ENCODE measurements around the gene COX6B2.

The COX6B2 gene

DNA sequence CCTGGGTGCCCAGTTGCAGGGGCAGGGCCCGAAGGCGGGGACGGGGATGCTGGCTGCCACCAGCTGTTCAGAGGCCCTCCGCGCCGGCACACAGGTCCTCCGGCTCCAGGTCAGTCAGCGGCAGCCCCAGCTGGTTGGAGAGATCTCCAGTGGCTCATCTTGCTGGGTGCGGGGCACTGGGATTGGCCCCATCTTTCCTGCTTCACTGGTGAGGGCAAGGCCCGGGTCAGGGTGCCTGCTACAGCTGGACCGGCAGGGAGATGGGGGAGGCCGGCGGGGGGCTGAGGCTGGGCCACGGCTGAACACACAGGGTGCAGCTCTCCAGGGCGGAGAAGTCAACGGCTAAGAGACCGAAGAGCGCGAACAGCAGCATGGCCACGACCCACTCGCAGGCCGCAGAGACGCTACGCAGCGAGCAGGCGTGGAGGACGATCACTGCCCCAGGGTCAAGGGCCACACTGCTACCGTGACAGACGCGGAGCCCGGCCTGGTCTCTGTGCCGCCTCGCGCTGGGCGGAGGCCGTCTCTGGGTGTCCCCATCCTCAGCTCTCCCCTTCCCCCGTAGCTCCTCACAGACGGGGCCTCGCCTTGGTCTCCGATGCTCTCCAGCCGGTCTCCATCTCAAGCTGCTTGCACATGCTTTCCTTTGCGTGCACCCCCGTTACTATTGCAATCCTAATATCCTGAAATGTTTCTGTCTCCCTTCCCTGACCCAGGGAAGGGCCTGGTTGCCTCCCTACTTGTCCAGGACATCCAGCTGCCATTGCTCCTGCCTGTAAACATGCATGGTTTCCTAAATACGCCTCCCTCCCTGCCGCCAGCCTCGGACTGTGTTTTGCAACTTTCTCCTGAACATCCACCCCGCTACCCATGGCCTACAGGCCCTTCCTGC, 41.7 kb downstream of the COX6B2 start:
- no peak for DNase-seq (ENCODE audit: low spot score)

DNA sequence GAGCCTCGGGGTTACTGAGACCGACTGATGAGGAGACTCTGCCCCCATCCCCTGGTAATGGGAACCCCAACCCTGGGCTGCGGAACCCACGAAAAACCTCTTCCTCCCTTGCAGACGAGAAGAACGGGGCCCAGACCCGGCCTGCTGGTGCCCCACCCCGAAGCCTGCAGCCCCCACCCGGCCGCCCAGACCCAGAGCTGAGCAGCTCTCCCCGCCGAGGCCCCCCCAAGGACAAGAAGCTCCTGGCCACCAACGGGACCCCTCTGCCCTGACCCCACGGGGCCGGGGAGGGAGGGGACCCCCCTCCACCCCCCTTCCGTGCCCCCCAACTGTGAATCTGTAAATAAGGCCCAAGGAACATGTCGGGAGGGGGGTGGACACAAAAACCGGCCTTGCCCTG, 42.7 kb downstream of the COX6B2 start:
- no peak for DNase-seq (ENCODE audit: low spot score)

DNA sequence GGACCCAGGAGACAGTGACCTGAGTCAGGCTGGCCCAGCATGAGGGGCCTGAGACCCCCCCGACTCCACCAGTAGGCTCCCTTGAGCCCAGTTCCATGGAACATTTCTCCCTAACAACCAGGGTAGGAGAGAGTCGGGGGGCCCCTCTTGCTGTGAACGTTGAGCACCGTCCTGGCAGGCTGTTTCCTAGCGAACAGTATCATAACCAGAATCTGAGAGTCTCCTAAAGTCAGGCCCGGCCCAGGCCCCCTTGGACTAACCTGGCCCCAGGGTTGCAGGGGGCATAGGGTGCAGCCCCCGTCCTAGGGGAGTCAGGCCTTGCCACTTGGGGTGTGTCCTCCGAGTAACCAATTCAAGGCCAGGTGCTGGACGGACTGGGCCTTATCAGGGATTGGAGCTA, 43.1 kb downstream of the COX6B2 start:
- no peak for DNase-seq (ENCODE audit: low spot score)

DNA sequence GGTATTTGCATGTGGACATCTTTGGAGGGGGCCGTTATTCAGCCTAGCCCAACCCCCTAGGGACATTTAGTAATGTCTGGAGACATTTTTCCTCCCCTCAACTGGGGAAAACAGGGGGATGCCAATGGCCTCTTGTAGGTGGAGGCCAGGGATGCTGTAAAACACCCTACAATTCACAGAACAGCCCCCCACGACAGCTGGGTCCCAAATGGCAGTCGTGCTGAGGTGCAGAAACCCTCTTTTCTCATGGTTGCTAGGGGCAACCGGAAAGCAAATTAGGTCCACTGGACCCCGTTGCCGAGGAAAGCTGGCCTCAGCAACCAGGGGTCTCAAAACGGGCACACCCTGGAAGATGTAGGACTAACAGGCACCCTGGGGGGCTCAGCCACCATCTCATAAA, 44.0 kb downstream of the COX6B2 start:
- DNase-seq (ENCODE audit: low spot score): no peak

DNA sequence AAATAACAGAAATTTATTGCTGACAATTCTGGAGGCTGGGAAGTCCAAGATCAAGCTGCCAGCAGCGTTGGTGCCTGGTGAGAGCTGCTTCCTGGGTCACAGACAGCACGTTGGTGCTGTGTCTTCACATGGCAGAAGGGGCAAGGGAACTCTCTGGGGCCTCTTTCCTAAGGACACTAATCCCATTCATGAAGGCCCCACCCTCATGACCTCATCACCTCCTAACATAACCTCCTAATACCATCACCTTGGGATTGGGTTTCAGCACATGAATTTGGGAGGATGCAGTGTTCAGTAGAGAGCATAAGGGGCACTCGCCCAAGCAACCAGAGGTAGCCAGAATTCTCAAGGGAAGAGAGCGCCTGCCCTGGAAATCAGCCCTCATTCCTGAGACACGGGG, 45.1 kb downstream of the COX6B2 start:
- DNase-seq (ENCODE audit: low spot score): no peak

DNA sequence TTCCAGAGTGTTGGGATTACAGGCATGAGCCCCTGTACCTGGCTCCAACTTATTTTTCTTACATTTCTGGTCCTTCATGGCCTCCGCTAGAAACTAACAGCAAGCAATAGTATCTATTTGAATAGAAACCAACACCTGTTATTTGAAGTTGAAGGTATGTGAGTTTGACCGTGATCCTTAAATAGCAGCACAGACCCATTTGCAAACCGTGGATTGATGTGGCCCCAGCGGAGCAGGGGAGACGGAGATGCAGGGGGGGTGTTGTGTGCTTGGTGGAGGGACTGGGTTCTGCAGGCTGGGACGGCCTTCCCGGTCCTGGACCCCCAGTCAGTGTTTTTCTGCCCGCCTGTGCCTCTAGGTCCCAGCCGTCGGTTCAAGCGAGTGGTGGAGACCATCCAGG, 46.2 kb downstream of the COX6B2 start:
- no peak for DNase-seq (ENCODE audit: low spot score)

DNA sequence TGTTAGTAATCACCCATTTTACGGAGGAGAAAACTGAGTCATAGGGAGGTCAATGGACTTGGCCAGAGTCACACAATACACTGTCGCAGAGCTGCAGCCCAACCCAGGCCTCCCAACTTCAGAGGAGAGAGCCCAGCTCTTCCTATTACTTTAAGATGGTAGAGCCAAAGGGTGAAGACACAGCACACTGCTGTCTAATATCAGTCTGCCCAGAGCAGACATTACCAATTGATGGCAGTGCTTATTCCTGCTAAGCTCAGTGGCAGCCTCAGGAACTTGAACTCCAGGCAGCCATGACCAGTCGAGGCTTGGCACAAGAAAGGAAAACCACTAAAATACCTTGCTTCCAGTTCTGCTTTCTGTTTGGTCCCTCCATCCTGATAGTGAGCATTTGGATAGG, 47.8 kb downstream of the COX6B2 start:
- no peak for DNase-seq (ENCODE audit: low spot score)

DNA sequence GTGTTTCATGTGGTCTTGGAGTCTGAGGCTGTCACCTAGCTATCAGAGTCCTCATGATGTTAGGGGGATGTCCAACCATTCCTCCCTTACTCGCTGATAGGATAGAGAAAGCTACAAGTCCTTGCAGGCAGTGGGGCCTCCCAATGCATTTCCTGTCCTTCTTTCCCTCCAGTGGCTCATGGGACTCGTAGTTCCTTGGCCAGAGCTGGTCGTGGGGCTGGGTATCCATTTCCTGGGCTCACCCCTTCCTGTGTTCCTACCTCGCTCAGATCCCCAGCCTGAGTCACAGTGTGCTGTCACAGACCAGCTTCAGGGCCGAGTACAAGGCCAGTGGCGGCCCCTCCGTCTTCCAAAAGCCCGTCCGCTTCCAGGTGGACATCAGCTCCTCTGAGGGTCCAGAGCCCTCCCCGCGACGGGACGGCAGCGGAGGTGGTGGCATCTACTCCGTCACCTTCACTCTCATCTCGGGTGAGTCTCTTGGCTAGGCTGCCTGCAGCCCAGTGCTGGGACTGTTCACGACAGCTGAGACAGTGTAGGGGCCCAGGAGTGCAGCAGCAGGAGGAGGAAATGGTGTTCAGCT, 48.4 kb downstream of the COX6B2 start:
- DNase-seq (ENCODE audit: low spot score): no peak

DNA sequence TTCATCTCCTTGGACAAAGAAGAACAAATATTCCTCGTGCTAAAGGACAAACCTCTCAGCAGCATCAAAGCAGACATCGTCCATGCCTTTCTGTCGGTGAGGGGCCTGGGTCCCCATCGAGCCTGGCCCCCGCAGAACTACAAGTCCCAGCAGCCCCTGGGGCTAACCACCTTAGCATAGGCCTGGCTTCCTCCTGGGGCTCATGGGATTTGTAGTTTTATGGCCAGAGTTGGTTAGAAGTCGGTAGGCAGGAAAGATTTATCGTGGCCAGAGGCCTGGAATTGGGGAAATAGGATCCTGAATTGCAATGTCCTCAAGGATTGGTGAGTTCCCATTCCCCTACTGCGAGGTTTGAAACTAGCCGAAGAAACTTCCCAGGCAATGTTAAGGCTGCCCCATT, 49.0 kb downstream of the COX6B2 start:
- DNase-seq (ENCODE audit: low spot score): no peak

DNA sequence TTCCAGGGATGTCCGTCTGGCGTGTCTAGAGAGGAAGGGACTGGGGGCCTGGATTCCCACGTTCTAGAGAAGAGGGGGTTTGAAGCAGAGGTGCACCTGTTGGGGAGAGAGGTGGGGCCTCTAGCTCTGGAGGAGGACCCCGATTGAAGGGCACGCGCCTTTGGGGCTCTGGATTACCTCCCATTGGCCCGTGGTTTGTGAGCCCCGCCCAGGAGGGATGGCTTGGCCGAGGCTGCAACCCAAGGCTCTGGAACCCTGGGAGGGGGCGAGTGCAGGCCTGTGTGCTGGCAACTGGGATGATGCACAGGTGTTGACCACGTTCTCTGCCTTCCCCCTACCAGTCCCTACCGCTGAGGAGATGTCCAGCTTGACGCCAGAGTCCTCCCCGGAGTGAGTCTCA, 49.5 kb downstream of the COX6B2 start:
- no peak for DNase-seq (ENCODE audit: low spot score)

DNA sequence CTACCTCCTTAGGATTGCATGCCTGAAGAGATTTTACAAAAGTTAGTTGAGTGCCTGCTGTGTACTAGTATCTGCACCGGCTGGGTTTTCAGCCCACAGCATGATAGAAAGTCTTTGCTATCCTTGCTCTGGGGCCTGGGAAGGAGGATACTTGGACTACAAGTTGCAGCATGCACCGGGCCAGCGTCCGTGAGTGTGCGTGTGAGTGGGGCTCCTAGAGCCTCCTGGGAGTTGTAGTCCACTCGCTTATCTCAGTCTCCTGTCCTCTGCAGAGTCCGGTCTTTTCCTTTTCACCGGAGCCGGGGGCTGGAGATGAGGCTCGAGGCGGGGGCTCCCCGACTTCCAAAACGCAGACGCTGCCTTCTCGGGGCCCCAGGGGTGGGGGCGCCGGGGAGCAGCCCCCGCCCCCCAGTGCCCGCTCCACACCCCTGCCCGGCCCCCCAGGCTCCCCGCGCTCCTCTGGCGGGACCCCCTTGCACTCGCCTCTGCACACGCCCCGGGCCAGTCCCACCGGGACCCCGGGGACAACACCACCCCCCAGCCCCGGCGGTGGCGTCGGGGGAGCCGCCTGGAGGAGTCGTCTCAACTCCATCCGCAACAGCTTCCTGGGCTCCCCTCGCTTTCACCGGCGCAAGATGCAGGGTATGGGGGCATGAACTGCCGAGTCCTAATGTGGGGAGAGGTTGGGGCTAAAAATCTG, 50.1 kb downstream of the COX6B2 start:
- no peak for DNase-seq (ENCODE audit: low spot score)

DNA sequence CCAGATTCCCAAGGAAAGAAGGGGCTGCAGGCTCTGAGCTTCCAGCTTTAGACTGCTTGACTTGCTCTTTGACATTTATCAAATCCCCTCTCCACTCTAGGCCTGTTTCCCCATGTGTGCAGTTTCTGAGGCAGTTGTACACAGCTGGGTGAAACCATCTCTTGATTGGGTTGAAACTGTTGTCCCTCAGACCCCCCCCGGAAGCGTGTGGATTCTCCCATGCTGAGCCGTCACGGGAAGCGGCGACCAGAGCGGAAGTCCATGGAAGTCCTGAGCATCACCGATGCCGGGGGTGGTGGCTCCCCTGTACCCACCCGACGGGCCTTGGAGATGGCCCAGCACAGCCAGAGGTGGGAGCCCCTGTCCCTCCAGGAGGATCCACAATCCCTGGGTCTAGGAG, 51.0 kb downstream of the COX6B2 start:
- DNase-seq (ENCODE audit: low spot score): no peak

DNA sequence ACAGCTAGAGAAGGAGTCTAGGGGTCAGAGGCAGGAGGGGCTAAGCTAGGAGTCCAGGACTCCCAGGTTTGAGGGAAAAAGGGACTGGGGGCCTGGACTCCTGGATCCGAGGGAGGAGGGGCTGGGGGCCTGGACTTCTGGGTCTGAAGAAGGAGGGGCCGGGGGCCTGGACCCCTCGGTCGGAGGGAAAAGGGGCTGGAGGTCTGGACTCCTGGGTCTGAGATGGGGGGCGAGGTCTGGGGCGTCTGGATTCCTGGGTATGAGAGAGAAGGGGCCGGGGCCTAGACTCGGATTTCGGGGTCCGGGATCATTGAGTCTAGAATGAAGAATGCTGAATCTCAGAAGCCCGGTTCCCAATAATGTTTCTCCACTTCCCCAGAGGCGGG, 52.2 kb downstream of the COX6B2 start:
- DNase-seq (ENCODE audit: low spot score): no peak

DNA sequence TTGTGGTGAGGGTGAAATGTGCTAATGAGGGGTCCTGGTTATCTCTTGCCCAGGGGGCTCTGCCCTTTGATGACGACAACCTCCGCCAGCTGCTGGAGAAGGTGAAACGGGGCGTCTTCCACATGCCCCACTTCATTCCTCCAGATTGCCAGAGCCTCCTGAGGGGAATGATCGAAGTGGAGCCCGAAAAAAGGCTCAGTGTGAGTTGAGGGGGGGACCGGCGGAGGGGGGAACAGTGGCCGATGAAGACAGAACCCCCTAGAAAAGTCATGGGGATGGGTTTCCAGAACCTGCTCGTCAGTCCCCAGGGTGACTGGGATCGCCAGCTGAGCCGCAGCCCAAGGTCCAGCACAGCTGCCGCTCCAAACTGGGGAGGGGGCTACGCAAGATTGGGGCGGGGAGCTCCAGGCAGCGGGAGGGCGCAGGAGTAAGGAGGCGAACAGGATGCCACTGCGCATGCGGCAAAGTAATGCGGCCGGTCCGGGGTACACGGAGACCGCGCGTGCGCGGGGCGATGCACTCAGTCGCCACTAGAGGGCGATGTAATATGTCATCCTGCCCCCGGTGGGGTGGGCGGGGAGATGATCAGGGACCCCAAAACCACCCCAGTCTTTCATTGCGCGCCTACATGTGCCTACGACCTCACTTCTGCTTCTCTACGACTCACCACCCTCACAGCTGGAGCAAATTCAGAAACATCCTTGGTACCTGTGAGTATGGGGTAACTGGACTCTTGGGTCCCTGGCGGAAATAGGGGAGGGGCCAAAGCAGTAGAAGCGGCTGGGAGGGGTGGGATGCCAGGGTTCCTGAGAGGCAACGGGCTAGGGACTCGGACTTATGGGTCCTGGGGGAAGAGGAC, 52.8 kb downstream of the COX6B2 start:
- DNase-seq (ENCODE audit: low spot score): peak; percentile 78

DNA sequence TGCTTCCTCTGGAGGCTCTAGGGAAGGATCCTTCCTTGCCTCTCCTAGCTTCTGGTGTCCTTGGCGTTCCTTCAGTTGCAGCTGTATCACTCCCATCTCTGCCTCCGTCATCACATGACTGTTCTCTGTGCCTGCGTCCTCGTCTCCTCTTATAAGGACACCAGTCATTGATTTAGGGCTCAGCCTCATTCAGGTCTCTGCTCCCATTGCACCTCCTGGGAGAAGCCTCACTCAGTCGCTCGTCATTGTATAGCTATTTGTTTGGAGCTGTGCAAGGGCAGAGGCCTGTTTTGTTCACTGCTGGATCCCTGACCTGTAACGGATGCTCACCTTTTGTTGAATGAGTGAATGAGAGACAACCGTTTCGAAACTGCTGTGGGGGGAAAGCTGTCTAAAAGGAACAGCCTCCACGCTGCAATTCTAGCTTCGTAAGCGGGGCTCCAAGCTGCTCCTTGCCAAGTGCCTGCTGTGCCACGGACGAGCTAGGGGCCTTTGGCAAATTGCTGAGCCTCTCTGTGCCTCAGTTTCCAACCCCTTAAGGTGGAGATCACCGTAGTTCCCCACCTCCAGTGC, 53.5 kb downstream of the COX6B2 start:
- DNase-seq (ENCODE audit: low spot score): no peak

DNA sequence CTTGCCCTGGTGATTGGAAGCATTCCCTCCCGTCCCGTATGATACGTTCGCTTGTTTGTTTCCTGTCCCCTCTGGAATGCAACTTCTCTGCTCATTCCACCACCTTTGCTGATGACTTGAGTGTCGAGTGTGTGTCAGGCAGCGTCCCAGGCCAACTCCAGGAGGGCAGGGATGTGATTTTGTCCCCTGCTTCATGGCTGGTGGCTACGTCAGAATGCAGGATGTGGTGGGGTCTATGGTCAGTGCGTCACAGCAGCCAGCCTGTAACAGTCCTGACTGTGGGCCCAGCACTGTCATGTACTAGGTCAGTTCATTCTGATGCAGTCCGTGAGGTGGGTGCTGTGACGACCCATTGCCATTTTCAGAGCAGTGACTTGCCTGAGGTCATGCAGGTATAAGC, 54.5 kb downstream of the COX6B2 start:
- no peak for DNase-seq (ENCODE audit: low spot score)

All from kidney capillary endothelial cell (primary cell).